Measurements from ENCODE around the gene UQCC3.

Gene UQCC3

GRCh38 chr11:62705880-62706849 lies 34.7 kb downstream of the UQCC3 start:
- peak; percentile 88 for DNase-seq

- no peak for DNase-seq
These were observed 35.4 kb downstream of the UQCC3 start for GRCh38 chr11:62706850-62707247.

GRCh38 chr11:62707277-62707861 lies 35.9 kb downstream of the UQCC3 start, which contains the start of the genes BSCL2 and GNG3:
TSS of gene BSCL2 (minus strand) at chr11:62707424. CDS start at chr11:62707195, 229 bp downstream.
TSS of gene GNG3 (plus strand) at chr11:62707676. CDS start at chr11:62708296, 620 bp downstream.
- DNase-seq: no peak

- DNase-seq: no peak
These were observed 36.9 kb downstream of the UQCC3 start for GRCh38 chr11:62708392-62708791.

- no peak for DNase-seq
These were observed 37.3 kb downstream of the UQCC3 start for GRCh38 chr11:62708793-62709192.

GRCh38 chr11:62709247-62710000 lies 38.0 kb downstream of the UQCC3 start:
- peak; percentile 76 for DNase-seq

- DNase-seq: no peak
These were observed 38.5 kb downstream of the UQCC3 start for GRCh38 chr11:62710001-62710345.

GRCh38 chr11:62712276-62712812 lies 40.9 kb downstream of the UQCC3 start:
- DNase-seq: no peak

GRCh38 chr11:62712861-62713260 lies 41.4 kb downstream of the UQCC3 start:
- no peak for DNase-seq

- no peak for DNase-seq
These were observed 41.9 kb downstream of the UQCC3 start for GRCh38 chr11:62713343-62713742.

GRCh38 chr11:62715150-62716130 lies 44.0 kb downstream of the UQCC3 start:
- DNase-seq: no peak

- no peak for DNase-seq
These were observed 44.7 kb downstream of the UQCC3 start for GRCh38 chr11:62716206-62716605.

- no peak for DNase-seq
These were observed 45.3 kb downstream of the UQCC3 start for GRCh38 chr11:62716816-62717215.

GRCh38 chr11:62719302-62719978 lies 48.0 kb downstream of the UQCC3 start:
- no peak for DNase-seq

GRCh38 chr11:62721994-62722393 lies 50.5 kb downstream of the UQCC3 start:
- no peak for DNase-seq

Measured in GOT3 (cell line).